Measurements from ENCODE around the gene PGAM1. TPM values are rescaled to one million over a fixed set of nuclear protein-coding genes. Genes with fewer than 3 reads are reported as not detected.

PGAM1 gene
- total RNA-seq, 2 experiments from 2014 or later, result 289 to 467 TPM

- Histone ChIP-seq H3K4me2 (ENCODE audit: low read length) (no peak overlapping the region), H3K9me3 (ENCODE audit: low read length) (no peaks in the 10 kb centered on the region), H3K4me1 (ENCODE audit: insufficient read depth, low read length, poor library complexity, severe bottlenecking) (peaks cover 5% of the 10 kb centered on the region), H3K4me3 (ENCODE audit: low read depth, low read length, poor library complexity, severe bottlenecking) (no peak overlapping the region), H4K20me1 (ENCODE audit: insufficient read depth, low read length) (no peaks in the 10 kb centered on the region), H3K79me2 (ENCODE audit: insufficient read depth, low read depth, low read length) (peaks cover 16% of the 10 kb centered on the region), H3K27ac (ENCODE audit: low read depth, low read length, poor library complexity, severe bottlenecking) (no peak overlapping the region), H3K9me2 (ENCODE audit: insufficient read depth, low read length) (no peaks in the 10 kb centered on the region), H3K36me3 (ENCODE audit: insufficient read depth, low read length) (peaks cover 92% of the 10 kb centered on the region), H2AFZ (ENCODE audit: low read length) (no peak overlapping the region)
- DNase-seq (ENCODE audit: low spot score), result no peak
- TF ChIP-seq EZH2phosphoT487 (IDR thresholded peaks at IDR 0.05; ENCODE audit: borderline replicate concordance, low read depth, low read length) (no peak), CTCF (conservative IDR thresholded peaks at IDR 0.05; ENCODE audit: low read length) (no peak)
- BruUV-seq (replicated peaks), result no TSS peak
- ChIA-PET CTCF (ENCODE audit: unreplicated experiment) (interaction anchor here (1.0 kb wide), 1 partner anchor 297 kb away, joined by 3 read pairs; no protein-coding TSS in a partner anchor), POLR2A (interaction anchor here (0.7 kb wide), 1 partner anchor 47 kb away, joined by 4 read pairs; no protein-coding TSS in a partner anchor)
- intact Hi-C loops (cut with micrococcal nuclease; ENCODE audit: unreplicated experiment), result no loop called here
Observed at GRCh38 chr10:97434557-97434956, 8.6 kb downstream of the PGAM1 start.

DNA sequence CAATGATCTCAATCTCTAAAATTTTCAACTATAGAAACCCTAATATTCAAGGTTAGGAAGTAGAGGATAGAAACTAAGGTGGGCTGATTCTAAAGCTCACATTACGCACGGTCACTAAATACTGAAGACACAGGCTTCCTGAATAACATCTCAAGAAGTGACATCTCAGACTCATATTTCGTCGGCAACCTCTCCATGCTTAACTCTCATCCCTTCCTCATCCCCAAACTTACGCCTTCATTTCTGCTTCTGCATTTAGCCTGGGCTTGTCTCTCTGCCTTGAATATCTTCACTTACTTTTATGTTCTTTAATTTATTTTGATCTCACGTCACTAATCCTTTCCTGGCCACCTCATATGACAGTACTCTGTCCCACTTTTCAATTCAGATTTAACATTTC lies 9.2 kb downstream of the PGAM1 start:
- Histone ChIP-seq H4K20me1 (ENCODE audit: insufficient read depth, low read length) (no peaks in the 10 kb centered on the region), H3K36me3 (ENCODE audit: insufficient read depth, low read length) (peaks cover 87% of the 10 kb centered on the region), H3K9me3 (ENCODE audit: low read length) (no peaks in the 10 kb centered on the region), H2AFZ (ENCODE audit: low read length) (no peak overlapping the region), H3K4me2 (ENCODE audit: low read length) (no peak overlapping the region), H3K27ac (ENCODE audit: low read depth, low read length, poor library complexity, severe bottlenecking) (no peak overlapping the region), H3K9me2 (ENCODE audit: insufficient read depth, low read length) (no peaks in the 10 kb centered on the region), H3K79me2 (ENCODE audit: insufficient read depth, low read depth, low read length) (peaks cover 10% of the 10 kb centered on the region; the same call in 1 of the 2 replicates), H3K4me1 (ENCODE audit: insufficient read depth, low read length, poor library complexity, severe bottlenecking) (peaks cover 5% of the 10 kb centered on the region), H3K4me3 (ENCODE audit: low read depth, low read length, poor library complexity, severe bottlenecking) (no peak overlapping the region)
- TF ChIP-seq CTCF (conservative IDR thresholded peaks at IDR 0.05; ENCODE audit: low read length) (no peak), EZH2phosphoT487 (IDR thresholded peaks at IDR 0.05; ENCODE audit: borderline replicate concordance, low read depth, low read length) (no peak)
- DNase-seq (ENCODE audit: low spot score), result no peak
- intact Hi-C loops (cut with micrococcal nuclease; ENCODE audit: unreplicated experiment), result no loop called here
- BruUV-seq (replicated peaks), result no TSS peak
- CTCF ChIA-PET (ENCODE audit: unreplicated experiment), result no interaction called here
- POLR2A ChIA-PET, result no interaction called here

GRCh38 chr10:97442277-97442676 lies 16.3 kb downstream of the PGAM1 start:
- intact Hi-C loops (cut with micrococcal nuclease; ENCODE audit: unreplicated experiment), result no loop called here

More at GRCh38 chr10:97442277-97442676, 16.3 kb downstream of the PGAM1 start:
- TF ChIP-seq CTCF (conservative IDR thresholded peaks at IDR 0.05; ENCODE audit: low read length) (no peak), EZH2phosphoT487 (IDR thresholded peaks at IDR 0.05; ENCODE audit: borderline replicate concordance, low read depth, low read length) (no peak)
- Histone ChIP-seq H3K9me3 (ENCODE audit: low read length) (no peaks in the 10 kb centered on the region), H3K79me2 (ENCODE audit: insufficient read depth, low read depth, low read length) (peaks cover 30% of the 10 kb centered on the region; the same call in 1 of the 2 replicates), H3K27ac (ENCODE audit: low read depth, low read length, poor library complexity, severe bottlenecking) (no peak overlapping the region), H2AFZ (ENCODE audit: low read length) (no peak overlapping the region), H4K20me1 (ENCODE audit: insufficient read depth, low read length) (peaks cover 7% of the 10 kb centered on the region; the same call in 1 of the 2 replicates), H3K4me3 (ENCODE audit: low read depth, low read length, poor library complexity, severe bottlenecking) (no peak overlapping the region), H3K4me1 (ENCODE audit: insufficient read depth, low read length, poor library complexity, severe bottlenecking) (peaks cover 20% of the 10 kb centered on the region), H3K36me3 (ENCODE audit: insufficient read depth, low read length) (peaks cover 60% of the 10 kb centered on the region), H3K4me2 (ENCODE audit: low read length) (no peak overlapping the region), H3K9me2 (ENCODE audit: insufficient read depth, low read length) (no peaks in the 10 kb centered on the region)
- no peak for DNase-seq (ENCODE audit: low spot score)
- POLR2A ChIA-PET, result interaction anchor here (1.1 kb wide), 1 partner anchor 235 kb away, joined by 3 read pairs; no protein-coding TSS in a partner anchor
- no TSS peak for BruUV-seq (replicated peaks)
- CTCF ChIA-PET (ENCODE audit: unreplicated experiment), result no interaction called here

Measured in OCI-LY7 (cell line).